A549 (cell line): Measurements from ENCODE around the gene GREB1. TPM values are rescaled to one million over a fixed set of nuclear protein-coding genes. Genes with fewer than 3 reads are reported as not detected.

Experiments
- ATAC-seq, 2 experiments: fragments of 200-7000 bp in 1 of 2; fragments of >200 bp in 1 of 2; cut with Nextera tagmentation in 1 of 2; cut with Tn5 transposase in 1 of 2; 3 replicates each; pipeline versions ENCODE4 v1.8.0 to v1.9.1; 2018 to 2020; ENCODE audit warnings: mild to moderate bottlenecking in 1 of 2, moderate library complexity in 1 of 2
- CTCF ChIA-PET: fragments of 300-600 bp; sonication (Branson Sonifier 250); formaldehyde crosslinking; extraction: SDS; loops from one replicate; lab custom pipeline; 2021; ENCODE audit warnings: antibody characterized with exemption, inconsistent platforms; lab: Yijun Ruan, JAX
- POLR2A ChIA-PET: fragments of 350-600 bp; formaldehyde crosslinking; extraction: SDS; loops from one replicate; lab custom pipeline; 2021; ENCODE audit warnings: antibody characterized with exemption, inconsistent platforms; lab: Yijun Ruan, JAX
- DNase-seq, 2 experiments: peaks; one replicate each; pipeline versions ENCODE4 v3.0.0 to v3.0.0-alpha.2; 2011 to 2016; ENCODE audit warnings: low read depth in 1 of 2, low spot score in 1 of 2
- FAIRE-seq: peaks from 2 replicates; lab custom pipeline; 2011; peaks lifted over from hg19 to GRCh38; lab: Jason Lieb, UNC
- H3K27ac ChIP-seq, 2 experiments: fragments of >200 bp; sonication (Bioruptor Twin); formaldehyde crosslinking; 3 replicates each; pipeline ENCODE4 v1.5.1; 2016 to 2017
- H3K4me1 ChIP-seq: fragments of >200 bp; sonication (Bioruptor Twin); formaldehyde crosslinking; 3 replicates; pipeline ENCODE4 v1.6.1; 2016
- H3K4me2 ChIP-seq: fragments of >200 bp; sonication (Bioruptor Twin); formaldehyde crosslinking; 3 replicates; pipeline ENCODE4 v1.6.1; 2016
- H3K4me3 ChIP-seq: fragments of >200 bp; sonication (Bioruptor Twin); formaldehyde crosslinking; 3 replicates; pipeline ENCODE4 v1.5.1; 2016
- H3K9me3 ChIP-seq: fragments of >200 bp; sonication (Bioruptor Twin); formaldehyde crosslinking; 3 replicates; pipeline ENCODE4 v1.6.1; 2016
- ATOH8 ChIP-seq: fragments of 250-450 bp; sonication (Bioruptor Pico); IDR thresholded peaks from 2 replicates; pipeline ENCODE4 v1.5.0; 2020; ENCODE audit warnings: low read depth, mild to moderate bottlenecking, moderate library complexity
- BHLHE40 ChIP-seq: IDR thresholded peaks from 2 replicates; pipeline ENCODE4 v1.6.1; 2012; ENCODE audit warnings: low read depth, low read length, inconsistent platforms
- CBX2 ChIP-seq: fragments of 200-600 bp; sonication (generic); IDR thresholded peaks from 2 replicates; pipeline ENCODE4 v1.6.1; 2016; ENCODE audit warnings: low read depth, mild to moderate bottlenecking, borderline replicate concordance
- CBX8 ChIP-seq: fragments of 200-600 bp; sonication (generic); IDR thresholded peaks from 2 replicates; pipeline ENCODE4 v1.6.1; 2016
- CEBPB ChIP-seq, 2 experiments: fragments of >200 bp in 1 of 2; sonication (Bioruptor Twin) in 1 of 2; formaldehyde crosslinking in 1 of 2; IDR thresholded peaks; 2 replicates each; pipeline ENCODE4 v1.6.1; 2012 to 2016
- EHMT2 ChIP-seq: fragments of 200-600 bp; sonication (generic); IDR thresholded peaks from 2 replicates; pipeline ENCODE4 v1.6.1; 2016; ENCODE audit warnings: antibody characterized with exemption, low read depth, mild to moderate bottlenecking, moderate library complexity
- EP300 ChIP-seq, 2 experiments: fragments of >200 bp; sonication (Bioruptor Twin); formaldehyde crosslinking; IDR thresholded peaks; 2 replicates in 1 of 2; 3 replicates in 1 of 2; pipeline ENCODE4 v1.6.1; 2016 to 2017
- ESRRA ChIP-seq: fragments of 150-350 bp; IDR thresholded peaks from 2 replicates; pipeline ENCODE4 v1.6.1; 2014; ENCODE audit warnings: mild to moderate bottlenecking, low read length, borderline replicate concordance
- FOSL2 ChIP-seq, 2 experiments: fragments of 450-650 bp in 1 of 2; fragments of >200 bp in 1 of 2; sonication (Bioruptor Twin) in 1 of 2; formaldehyde crosslinking; IDR thresholded peaks; 2 replicates each; pipeline versions ENCODE4 v1.5.0 to v1.6.1; 2016 to 2020; ENCODE audit warnings: mild to moderate bottlenecking in 1 of 2, moderate library complexity in 1 of 2
- FOXS1 ChIP-seq: fragments of 250-450 bp; sonication (Bioruptor Pico); IDR thresholded peaks from 2 replicates; pipeline ENCODE4 v1.5.0; 2020; ENCODE audit warnings: mild to moderate bottlenecking, moderate library complexity
- HOXB13 ChIP-seq: fragments of 250-450 bp; sonication (Bioruptor Pico); IDR thresholded peaks from 2 replicates; pipeline ENCODE4 v1.5.0; 2020; ENCODE audit warnings: low read depth, mild to moderate bottlenecking, moderate library complexity
- HOXB5 ChIP-seq: fragments of 250-450 bp; sonication (Bioruptor Pico); IDR thresholded peaks from 2 replicates; pipeline ENCODE4 v1.5.0; 2020; ENCODE audit warnings: mild to moderate bottlenecking, moderate library complexity
- MAFK ChIP-seq: fragments of 450-650 bp; IDR thresholded peaks from 2 replicates; pipeline ENCODE4 v1.6.1; 2014; ENCODE audit not compliant: partially characterized antibody
- MYC ChIP-seq: IDR thresholded peaks from 2 replicates; pipeline ENCODE4 v1.6.1; 2012; ENCODE audit warnings: mild to moderate bottlenecking, inconsistent platforms, low read length, improper control_type of control experiment, borderline replicate concordance
- NFE2L2 ChIP-seq: fragments of 150-350 bp; conservative IDR thresholded peaks from 2 replicates; pipeline ENCODE4 v1.6.1; 2014; ENCODE audit warnings: low read length
- ZC3H11A ChIP-seq: fragments of 450-650 bp; IDR thresholded peaks from 2 replicates; pipeline ENCODE4 v1.6.1; 2014; ENCODE audit warnings: antibody characterized with exemption, mild to moderate bottlenecking
- ZFP36 ChIP-seq: fragments of 450-650 bp; IDR thresholded peaks from 2 replicates; pipeline ENCODE4 v1.6.1; 2014; ENCODE audit warnings: borderline replicate concordance; ENCODE audit not compliant: partially characterized antibody
- WGBS: methylation state at CpG from one replicate; pipeline ENCODE4 v1.1.6; 2017; ENCODE audit errors: missing lambda C conversion rate; 5-methylcytosine and 5-hydroxymethylcytosine counted together
- polyA plus RNA-seq, 4 experiments: library from polyadenylated mRNA; depleted of rRNA in 3 of 4; stranded (reverse); fragments of >200 nt; fragmentation: RNase III in 1 of 4; extraction: RNeasy Plus Mini Kit Qiagen cat#74134 plus additional on column Dnase treatment in 1 of 4; gene quantifications; 2 replicates in 3 of 4; 3 replicates in 1 of 4; pipeline ENCODE4 v1.2.3, GENCODE V29; 2011 to 2017
- TF ChIP-seq, protein P1 (sequence below): fragments of 200-600 bp; sonication (generic); IDR thresholded peaks from 2 replicates; pipeline ENCODE4 v1.6.1; 2016; ENCODE audit warnings: antibody characterized with exemption, mild to moderate bottlenecking, moderate library complexity
- TF ChIP-seq, protein P2 (sequence below): IDR thresholded peaks from 2 replicates; pipeline ENCODE4 v1.6.1; 2012; ENCODE audit warnings: low read depth, borderline replicate concordance

The GREB1 gene
- polyA plus RNA-seq, 2 of the 4 experiments (the other 2 are of a cell fraction), result 1.1 to 1.3 TPM

DNA sequence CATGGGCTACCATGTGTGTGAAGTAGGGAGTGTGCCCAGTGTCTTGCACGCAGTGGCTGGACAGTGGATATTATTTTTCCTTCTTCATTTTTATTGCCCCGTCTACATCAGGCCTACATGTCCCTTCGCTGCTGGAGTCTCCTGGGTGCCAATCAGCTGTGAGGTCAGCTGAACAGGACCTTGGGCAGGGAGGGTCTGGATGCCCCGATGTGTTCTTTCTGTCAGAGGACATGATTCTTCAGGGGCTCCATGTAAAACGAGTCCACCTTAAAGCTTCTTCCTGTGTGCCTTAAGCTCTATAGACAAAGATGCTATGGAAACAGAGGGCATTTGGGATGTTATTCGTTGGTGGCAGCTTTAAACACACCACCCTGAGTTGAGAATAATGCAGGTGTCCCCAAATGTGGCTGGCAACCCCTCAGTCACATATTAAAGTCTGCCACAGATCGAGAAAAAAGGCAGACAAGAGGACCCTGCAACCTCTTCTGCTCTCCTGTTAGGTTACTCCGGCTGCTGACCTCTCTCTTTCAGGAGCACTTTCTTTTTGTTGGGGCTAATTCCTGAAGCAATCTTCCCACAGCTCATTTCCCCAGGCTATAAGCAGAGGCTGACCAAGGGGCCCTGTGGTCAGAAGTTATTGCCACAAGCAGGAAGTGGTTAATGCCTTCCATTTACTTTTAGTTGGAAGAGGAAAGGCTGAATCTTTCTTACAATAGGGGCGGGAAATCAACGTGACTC, 20.0 kb downstream of the GREB1 start:
- TF ChIP-seq HOXB5 (CRISPR knock-in tag), result no peak
- no peak for TF ChIP-seq ESRRA
- TF ChIP-seq, all 56 proteins: peak for 0
- 54% methylated on average over 10 of the region's 10 CpGs for WGBS
- no peak overlapping the region for H3K4me3 ChIP-seq
- H3K4me1 ChIP-seq, result no peaks in the 10 kb centered on the region
- no peak overlapping the region for H3K4me2 ChIP-seq
- no peak overlapping the region for H3K27ac ChIP-seq
- ATAC-seq (no peak), FAIRE-seq (no peak), DNase-seq (no peak)
- no peaks in the 10 kb centered on the region for H3K9me3 ChIP-seq
- CTCF ChIA-PET, result interaction anchor here (0.6 to 3.9 kb wide), 9 partner anchors 11 to 154 kb away, joined by 3 to 27 read pairs (median 3); no protein-coding TSS in a partner anchor
- POLR2A ChIA-PET, result no interaction called here

DNA sequence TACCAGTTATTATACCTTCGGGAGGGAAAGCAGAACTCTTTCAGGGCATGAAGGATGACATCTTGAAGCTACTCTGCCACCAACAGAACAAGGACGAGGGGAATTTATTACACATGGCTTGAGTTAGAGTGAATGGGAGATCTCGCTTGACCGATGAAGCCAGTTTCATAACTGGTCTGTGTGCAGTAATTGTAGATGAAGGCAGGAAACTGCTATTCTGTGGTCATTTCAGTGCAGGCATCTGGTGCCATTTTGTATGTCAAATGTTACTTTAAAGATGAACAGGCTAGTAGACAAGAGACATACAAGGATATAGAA, 20.5 kb downstream of the GREB1 start:
- CTCF ChIA-PET, result interaction anchor here (0.9 to 3.9 kb wide), 3 partner anchors 11 to 28 kb away, joined by 3 to 27 read pairs (median 5); no protein-coding TSS in a partner anchor
- 33% methylated on average over 4 of the region's 4 CpGs for WGBS
- no peak for FAIRE-seq

GRCh38 chr2:11556101-11556806, 22.4 kb downstream of the GREB1 start:
- 65% methylated on average over 20 of the region's 20 CpGs for WGBS
- DNase-seq (no peak), ATAC-seq (no peak), FAIRE-seq (no peak)
- CTCF ChIA-PET, result interaction anchor here (19.1 kb wide), 1 partner anchor 26 kb away, joined by 261 read pairs; no protein-coding TSS in a partner anchor
- no peak overlapping the region for H3K4me3 ChIP-seq
- no peak for TF ChIP-seq EP300 (IDR thresholded peaks at IDR 0.05)
- TF ChIP-seq BHLHE40, result no peak
- TF ChIP-seq ZFP36, result no peak
- TF ChIP-seq CBX2, result no peak
- TF ChIP-seq CEBPB (IDR thresholded peaks at IDR 0.05), result no peak
- TF ChIP-seq HOXB13 (CRISPR knock-in tag), result no peak
- no peak for TF ChIP-seq ESRRA
- POLR2A ChIA-PET, result no interaction called here
- no peak overlapping the region for H3K4me2 ChIP-seq
- no peaks in the 10 kb centered on the region for H3K4me1 ChIP-seq
- no peaks in the 10 kb centered on the region for H3K9me3 ChIP-seq
- H3K27ac ChIP-seq, result no peak overlapping the region

More for the DNA sequence above, 20.5 kb downstream of the GREB1 start:
- TF ChIP-seq CBX8 (no peak), CBX2 (no peak), FOXS1 (no peak), ATOH8 (no peak), MAFK (no peak), FOSL2 (IDR thresholded peaks at IDR 0.05) (no peak), FOSL2 (CRISPR knock-in tag; IDR thresholded peaks at IDR 0.05) (no peak), MYC (no peak), ZC3H11A (no peak), EHMT2 (no peak), NFE2L2 (no peak)
- TF ChIP-seq, protein P1, sequence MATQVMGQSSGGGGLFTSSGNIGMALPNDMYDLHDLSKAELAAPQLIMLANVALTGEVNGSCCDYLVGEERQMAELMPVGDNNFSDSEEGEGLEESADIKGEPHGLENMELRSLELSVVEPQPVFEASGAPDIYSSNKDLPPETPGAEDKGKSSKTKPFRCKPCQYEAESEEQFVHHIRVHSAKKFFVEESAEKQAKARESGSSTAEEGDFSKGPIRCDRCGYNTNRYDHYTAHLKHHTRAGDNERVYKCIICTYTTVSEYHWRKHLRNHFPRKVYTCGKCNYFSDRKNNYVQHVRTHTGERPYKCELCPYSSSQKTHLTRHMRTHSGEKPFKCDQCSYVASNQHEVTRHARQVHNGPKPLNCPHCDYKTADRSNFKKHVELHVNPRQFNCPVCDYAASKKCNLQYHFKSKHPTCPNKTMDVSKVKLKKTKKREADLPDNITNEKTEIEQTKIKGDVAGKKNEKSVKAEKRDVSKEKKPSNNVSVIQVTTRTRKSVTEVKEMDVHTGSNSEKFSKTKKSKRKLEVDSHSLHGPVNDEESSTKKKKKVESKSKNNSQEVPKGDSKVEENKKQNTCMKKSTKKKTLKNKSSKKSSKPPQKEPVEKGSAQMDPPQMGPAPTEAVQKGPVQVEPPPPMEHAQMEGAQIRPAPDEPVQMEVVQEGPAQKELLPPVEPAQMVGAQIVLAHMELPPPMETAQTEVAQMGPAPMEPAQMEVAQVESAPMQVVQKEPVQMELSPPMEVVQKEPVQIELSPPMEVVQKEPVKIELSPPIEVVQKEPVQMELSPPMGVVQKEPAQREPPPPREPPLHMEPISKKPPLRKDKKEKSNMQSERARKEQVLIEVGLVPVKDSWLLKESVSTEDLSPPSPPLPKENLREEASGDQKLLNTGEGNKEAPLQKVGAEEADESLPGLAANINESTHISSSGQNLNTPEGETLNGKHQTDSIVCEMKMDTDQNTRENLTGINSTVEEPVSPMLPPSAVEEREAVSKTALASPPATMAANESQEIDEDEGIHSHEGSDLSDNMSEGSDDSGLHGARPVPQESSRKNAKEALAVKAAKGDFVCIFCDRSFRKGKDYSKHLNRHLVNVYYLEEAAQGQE, result no peak
- TF ChIP-seq, protein P2, sequence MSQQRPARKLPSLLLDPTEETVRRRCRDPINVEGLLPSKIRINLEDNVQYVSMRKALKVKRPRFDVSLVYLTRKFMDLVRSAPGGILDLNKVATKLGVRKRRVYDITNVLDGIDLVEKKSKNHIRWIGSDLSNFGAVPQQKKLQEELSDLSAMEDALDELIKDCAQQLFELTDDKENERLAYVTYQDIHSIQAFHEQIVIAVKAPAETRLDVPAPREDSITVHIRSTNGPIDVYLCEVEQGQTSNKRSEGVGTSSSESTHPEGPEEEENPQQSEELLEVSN, result no peak
- no peaks in the 10 kb centered on the region for H3K9me3 ChIP-seq
- no peaks in the 10 kb centered on the region for H3K4me1 ChIP-seq
- ATAC-seq (no peak), DNase-seq (no peak)
- H3K4me2 ChIP-seq, result no peak overlapping the region
- no peak overlapping the region for H3K27ac ChIP-seq
- H3K4me3 ChIP-seq, result no peak overlapping the region
- POLR2A ChIA-PET, result no interaction called here
